Mesodermal cell (in vitro differentiated cells): ENCODE data around the gene ALKBH7.

Experiments
- H3K27ac ChIP-seq: 2 replicates; pipeline ENCODE4 v1.7.0; 2013; ENCODE audit warnings: mild to moderate bottlenecking, low read depth, low read length, moderate library complexity; ENCODE audit not compliant: severe bottlenecking
- H3K36me3 ChIP-seq: 2 replicates; pipeline ENCODE4 v1.7.1; 2013; ENCODE audit warnings: mild to moderate bottlenecking, low read length, moderate library complexity; ENCODE audit not compliant: control insufficient read depth, insufficient read depth
- H3K4me1 ChIP-seq: one replicate; pipeline ENCODE4 v1.7.1; 2013; ENCODE audit warnings: mild to moderate bottlenecking, low read length; ENCODE audit not compliant: insufficient read depth, control insufficient read depth, poor library complexity, severe bottlenecking
- H3K4me3 ChIP-seq: 2 replicates; pipeline ENCODE4 v1.7.0; 2013; ENCODE audit warnings: low read length, control low read depth, mild to moderate bottlenecking; ENCODE audit not compliant: insufficient read depth, poor library complexity, severe bottlenecking; ENCODE audit errors: extremely low read depth
- H3K9me3 ChIP-seq: 2 replicates; pipeline ENCODE4 v1.7.1; 2013; ENCODE audit warnings: mild to moderate bottlenecking, low read length, moderate library complexity; ENCODE audit not compliant: control insufficient read depth
- WGBS, 2 experiments: methylation state at CpG; one replicate each; pipeline ENCODE4 v1.1.5; 2013; ENCODE audit warnings: missing lambda C conversion rate in 2 of 2; ENCODE audit not compliant: insufficient coverage in 2 of 2; 5-methylcytosine and 5-hydroxymethylcytosine counted together

ALKBH7 gene

GRCh38 chr19:6414793-6415590, 42.4 kb downstream of the ALKBH7 start:
- Histone ChIP-seq H3K27ac (no peak overlapping the region), H3K36me3 (peaks cover 75% of the 10 kb centered on the region), H3K4me1 (no peaks in the 10 kb centered on the region), H3K9me3 (no peaks in the 10 kb centered on the region), H3K4me3 (no peak overlapping the region)
- 96 to 98% methylated on average over 36 to 43 of the region's 47 CpGs for WGBS, 2 experiments

GRCh38 chr19:6415591-6416190, 43.1 kb downstream of the ALKBH7 start:
- H3K36me3 ChIP-seq, result peaks cover 82% of the 10 kb centered on the region
- H3K9me3 ChIP-seq, result no peaks in the 10 kb centered on the region
- no peaks in the 10 kb centered on the region for H3K4me1 ChIP-seq
- WGBS, 2 experiments, result 92 to 96% methylated on average over 19 to 32 of the region's 32 CpGs
- no peak overlapping the region for H3K27ac ChIP-seq
- no peak overlapping the region for H3K4me3 ChIP-seq

DNA sequence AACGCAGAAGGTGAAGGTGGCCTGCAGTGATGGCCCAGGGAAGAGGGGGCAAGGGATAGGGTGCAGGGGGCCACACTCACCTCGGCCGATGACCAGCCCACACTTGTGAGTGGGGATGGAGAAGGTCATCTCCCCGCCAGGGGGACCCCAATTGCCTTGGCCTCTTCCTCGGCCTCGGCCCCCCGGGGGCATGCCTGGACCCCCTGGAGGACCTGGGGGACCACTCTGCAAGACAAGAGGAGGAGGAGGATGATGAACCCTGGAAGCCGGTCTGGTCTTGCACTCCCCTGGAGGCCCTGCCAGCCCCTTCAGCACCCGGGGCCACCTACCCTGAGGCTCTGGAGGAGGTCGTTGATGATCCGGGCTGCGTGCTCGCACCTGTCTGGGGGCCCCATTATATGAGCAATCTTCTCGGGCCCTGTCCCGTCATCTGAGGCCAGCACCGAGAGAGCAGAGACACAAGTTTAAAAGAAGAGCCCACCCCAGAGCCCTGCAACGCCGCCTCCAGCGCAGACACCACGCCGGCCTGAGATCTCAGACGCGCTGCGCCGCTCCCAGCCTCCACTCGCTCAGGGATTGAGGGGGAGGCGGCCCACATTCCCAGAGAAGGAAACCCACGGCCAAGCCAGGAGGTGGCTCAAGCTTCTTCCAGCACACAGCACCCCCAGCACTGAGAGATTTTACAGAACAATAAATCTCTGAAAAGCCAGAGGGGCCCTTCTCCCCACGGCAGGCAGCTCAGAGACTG, 44.2 kb downstream of the ALKBH7 start:
- H3K9me3 ChIP-seq, result no peaks in the 10 kb centered on the region
- no peak overlapping the region for H3K27ac ChIP-seq
- WGBS, 2 experiments, result 96 to 98% methylated on average over 21 to 25 of the region's 29 CpGs
- H3K36me3 ChIP-seq, result peaks cover 89% of the 10 kb centered on the region
- no peak overlapping the region for H3K4me3 ChIP-seq
- no peaks in the 10 kb centered on the region for H3K4me1 ChIP-seq

DNA sequence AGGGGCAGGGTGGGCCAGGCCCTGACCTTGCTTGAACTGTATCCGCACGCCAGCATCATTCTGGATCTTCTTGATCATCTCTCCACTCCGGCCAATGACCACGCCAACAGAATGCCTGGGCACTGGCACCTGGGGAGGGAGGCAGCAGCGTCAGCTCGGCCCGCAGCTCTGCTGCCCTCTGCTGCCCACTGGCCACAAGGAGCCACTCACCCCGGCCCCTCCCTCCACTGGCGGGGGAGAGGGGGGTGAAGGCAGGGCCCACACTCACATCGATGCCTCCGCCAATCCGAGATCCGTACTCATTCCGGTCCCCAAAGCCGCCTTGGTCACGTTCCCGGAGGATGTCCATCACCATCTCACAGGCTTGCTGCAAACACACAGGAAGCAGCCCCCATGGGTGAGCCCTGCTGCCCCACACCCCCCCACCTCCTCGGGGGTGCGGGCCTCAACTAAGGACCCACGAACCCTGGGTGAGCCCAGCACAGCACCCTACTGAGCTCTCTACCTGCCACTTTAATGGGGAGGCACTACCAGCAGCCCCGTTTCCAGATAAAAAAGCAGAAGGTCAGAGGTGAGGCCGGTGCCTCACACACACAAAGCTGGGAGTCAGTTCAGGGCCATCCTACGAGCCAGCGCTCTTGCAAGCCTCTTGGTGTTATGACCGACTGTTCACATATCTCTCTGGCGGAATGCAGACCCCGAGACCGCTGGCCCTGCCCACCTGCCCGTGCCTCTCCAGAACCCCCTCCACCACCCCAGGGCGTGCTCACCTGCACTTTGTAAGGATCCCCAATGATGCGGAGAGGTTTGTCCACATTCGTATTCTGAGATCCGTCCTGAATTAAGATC, 45.3 kb downstream of the ALKBH7 start:
- no peaks in the 10 kb centered on the region for H3K9me3 ChIP-seq
- no peak overlapping the region for H3K4me3 ChIP-seq
- WGBS, 2 experiments, result 94 to 95% methylated on average over 30 to 32 of the region's 33 CpGs
- peaks cover 9% of the 10 kb centered on the region for H3K4me1 ChIP-seq
- H3K27ac ChIP-seq, result no peak overlapping the region
- peaks cover 94% of the 10 kb centered on the region for H3K36me3 ChIP-seq

GRCh38 chr19:6418562-6418932, 46.0 kb downstream of the ALKBH7 start:
- H3K36me3 ChIP-seq, result peaks cover 89% of the 10 kb centered on the region
- H3K4me3 ChIP-seq, result no peak overlapping the region

GRCh38 chr19:6421075-6422014, 48.8 kb downstream of the ALKBH7 start:
- Histone ChIP-seq H3K4me3 (no peak overlapping the region), H3K9me3 (peaks cover 7% of the 10 kb centered on the region), H3K27ac (peak overlapping the region; percentile 5), H3K36me3 (peaks cover 66% of the 10 kb centered on the region), H3K4me1 (peaks cover 13% of the 10 kb centered on the region)
- 90 to 93% methylated on average over 13 to 19 of the region's 20 CpGs for WGBS, 2 experiments

More at GRCh38 chr19:6418562-6418932, 46.0 kb downstream of the ALKBH7 start:
- WGBS, 2 experiments, result 93 to 97% methylated on average over 18 to 19 of the region's 19 CpGs
- H3K9me3 ChIP-seq, result no peaks in the 10 kb centered on the region
- peaks cover 13% of the 10 kb centered on the region for H3K4me1 ChIP-seq
- H3K27ac ChIP-seq, result no peak overlapping the region

GRCh38 chr19:6423499-6424194, 51.1 kb downstream of the ALKBH7 start:
- peak overlapping the region; percentile 49 for H3K27ac ChIP-seq
- H3K36me3 ChIP-seq, result peaks cover 43% of the 10 kb centered on the region
- peaks cover 8% of the 10 kb centered on the region for H3K9me3 ChIP-seq
- H3K4me3 ChIP-seq, result peak overlapping the region; percentile 75
- 1 to 2% methylated on average over 9 to 13 of the region's 20 CpGs for WGBS, 2 experiments
- H3K4me1 ChIP-seq, result peaks cover 13% of the 10 kb centered on the region

DNA sequence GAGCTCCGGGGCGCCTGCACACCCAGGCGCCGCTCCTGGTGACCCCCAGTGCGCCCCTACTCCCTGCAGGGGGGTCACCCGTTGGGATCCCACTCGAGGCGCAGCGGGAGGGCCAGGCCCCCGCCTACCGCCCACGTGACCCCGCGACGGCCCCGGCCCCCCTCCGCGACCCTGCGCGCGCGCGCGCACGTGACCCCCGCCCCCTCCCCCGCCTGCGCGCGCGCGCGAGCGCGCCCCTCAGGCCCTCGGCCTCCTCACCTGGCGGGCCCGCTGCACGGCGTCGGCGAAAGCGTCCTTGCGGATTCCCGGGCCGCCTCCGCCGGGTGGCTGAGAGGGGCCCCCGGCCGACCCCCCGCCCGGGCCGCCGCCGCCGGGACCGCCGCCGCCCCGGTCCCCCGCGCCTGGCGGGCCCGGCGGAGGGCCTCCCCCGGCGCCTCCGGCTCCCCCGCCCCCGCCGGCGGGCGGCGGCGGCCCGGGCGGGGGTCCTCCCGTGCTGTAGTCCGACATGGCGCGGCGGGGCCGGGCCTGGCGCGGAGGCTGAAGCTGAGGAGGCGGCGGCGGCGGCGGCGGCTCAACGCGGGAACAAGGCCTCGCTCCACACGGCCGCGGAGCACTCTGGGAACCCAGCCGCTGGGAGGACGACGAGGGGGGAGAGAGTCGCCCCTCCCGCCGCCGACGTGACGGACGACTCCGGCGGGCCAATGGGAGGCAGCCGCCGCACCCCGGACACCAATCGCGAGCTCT, 51.8 kb downstream of the ALKBH7 start, which contains the start of gene KHSRP:
Gene KHSRP (minus strand): TSS at position 617 of the 744 bp plus-strand sequence. CDS start 110 bp downstream, at position 507.
- 0 to 1% methylated on average over 43 to 68 of the region's 114 CpGs for WGBS, 2 experiments
- Histone ChIP-seq H3K4me3 (peak within 1 kb of the TSS; percentile 75), H3K4me1 (peaks cover 13% of the 10 kb centered on the region), H3K27ac (peak within 1 kb of the TSS; percentile 69), H3K36me3 (peaks cover 36% of the 10 kb centered on the region), H3K9me3 (peaks cover 8% of the 10 kb centered on the region)
